ENCODE measurements around the gene PLK2. TPM values are rescaled to one million over a fixed set of nuclear protein-coding genes. Genes with fewer than 3 reads are reported as not detected.

PLK2 gene
- total RNA-seq, 1 experiment from 2014 or later: 372 TPM

GRCh38 chr5:58484505-58484904 lies 24.6 kb upstream of the PLK2 start:
- ChIA-PET CTCF (no interaction called here), POLR2A (ENCODE audit: unreplicated experiment) (no interaction called here)
- H3K4me2 ChIP-seq (ENCODE audit: low read length): no peak overlapping the region

GRCh38 chr5:58482536-58482935 lies 22.6 kb upstream of the PLK2 start:
- ChIA-PET CTCF (no interaction called here), POLR2A (ENCODE audit: unreplicated experiment) (no interaction called here)
- Histone ChIP-seq H3K9me2 (replicated peaks; ENCODE audit: low read length) (no peaks in the 10 kb centered on the region), H3K4me3 (ENCODE audit: low read length) (no peak overlapping the region), H3F3A (ENCODE audit: low read length, unreplicated experiment) (no peaks in the 10 kb centered on the region), H3K4me2 (ENCODE audit: low read length) (no peak overlapping the region), H3K27me3 (ENCODE audit: low read length) (peaks cover 24% of the 10 kb centered on the region; the same call in 1 of the 2 replicates), H3K9ac (ENCODE audit: low read length) (no peak overlapping the region), H3K79me2 (ENCODE audit: low read length) (no peaks in the 10 kb centered on the region), H3K4me1 (ENCODE audit: insufficient read depth, low read length) (no peaks in the 10 kb centered on the region), H2AFZ (ENCODE audit: low read length) (no peak overlapping the region), H3K9me3 (ENCODE audit: low read length) (no peaks in the 10 kb centered on the region), H4K20me1 (ENCODE audit: low read length) (no peaks in the 10 kb centered on the region), H3K36me3 (ENCODE audit: low read depth, low read length) (no peaks in the 10 kb centered on the region), H3K27ac (ENCODE audit: low read length) (no peak overlapping the region)
- no peak for DNase-seq
- intact Hi-C loops (cut with micrococcal nuclease): no loop called here
- ATAC-seq: no peak
- no peak for TF ChIP-seq EZH2 (IDR thresholded peaks at IDR 0.05; ENCODE audit: low read length, unreplicated experiment)
- no peak for TF ChIP-seq EZH2phosphoT487 (IDR thresholded peaks at IDR 0.05; ENCODE audit: borderline replicate concordance, low read length)
- TF ChIP-seq CTCF (conservative IDR thresholded peaks at IDR 0.05; ENCODE audit: low read depth, low read length): no peak
- BruUV-seq (replicated peaks): no TSS peak

More at GRCh38 chr5:58484505-58484904, 24.6 kb upstream of the PLK2 start:
- no peak overlapping the region for H3K4me3 ChIP-seq (ENCODE audit: low read length)
- H3K27ac ChIP-seq (ENCODE audit: low read length): no peak overlapping the region
- H3F3A ChIP-seq (ENCODE audit: low read length, unreplicated experiment): no peaks in the 10 kb centered on the region
- no peaks in the 10 kb centered on the region for H3K79me2 ChIP-seq (ENCODE audit: low read length)
- BruUV-seq (replicated peaks): no TSS peak
- TF ChIP-seq EZH2 (IDR thresholded peaks at IDR 0.05; ENCODE audit: low read length, unreplicated experiment) (no peak), EZH2phosphoT487 (IDR thresholded peaks at IDR 0.05; ENCODE audit: borderline replicate concordance, low read length) (no peak), CTCF (conservative IDR thresholded peaks at IDR 0.05; ENCODE audit: low read depth, low read length) (no peak)
- ATAC-seq: no peak
- H3K9ac ChIP-seq (ENCODE audit: low read length): no peak overlapping the region
- H3K36me3 ChIP-seq (ENCODE audit: low read depth, low read length): no peaks in the 10 kb centered on the region
- peaks cover 34% of the 10 kb centered on the region for H3K27me3 ChIP-seq (ENCODE audit: low read length)
- no peak for DNase-seq
- no peak overlapping the region for H2AFZ ChIP-seq (ENCODE audit: low read length)
- no peaks in the 10 kb centered on the region for H4K20me1 ChIP-seq (ENCODE audit: low read length)
- no peaks in the 10 kb centered on the region for H3K9me2 ChIP-seq (replicated peaks; ENCODE audit: low read length)
- intact Hi-C loops (cut with micrococcal nuclease): no loop called here
- no peaks in the 10 kb centered on the region for H3K4me1 ChIP-seq (ENCODE audit: insufficient read depth, low read length)
- H3K9me3 ChIP-seq (ENCODE audit: low read length): no peaks in the 10 kb centered on the region

- H3K4me3 ChIP-seq (ENCODE audit: low read length): no peak overlapping the region
- H3K4me1 ChIP-seq (ENCODE audit: insufficient read depth, low read length): no peaks in the 10 kb centered on the region
- intact Hi-C loops (cut with micrococcal nuclease): no loop called here
- H2AFZ ChIP-seq (ENCODE audit: low read length): no peak overlapping the region
- ChIA-PET POLR2A (ENCODE audit: unreplicated experiment) (no interaction called here), CTCF (no interaction called here)
- H3K9me3 ChIP-seq (ENCODE audit: low read length): no peaks in the 10 kb centered on the region
- no peak overlapping the region for H3K27ac ChIP-seq (ENCODE audit: low read length)
- H3K36me3 ChIP-seq (ENCODE audit: low read depth, low read length): no peaks in the 10 kb centered on the region
- H3K4me2 ChIP-seq (ENCODE audit: low read length): no peak overlapping the region
- no peaks in the 10 kb centered on the region for H3K79me2 ChIP-seq (ENCODE audit: low read length)
- H3K9me2 ChIP-seq (replicated peaks; ENCODE audit: low read length): no peaks in the 10 kb centered on the region
- DNase-seq: no peak
- no TSS peak for BruUV-seq (replicated peaks)
- H3K27me3 ChIP-seq (ENCODE audit: low read length): peaks cover 18% of the 10 kb centered on the region; the same call in 1 of the 2 replicates
- H3F3A ChIP-seq (ENCODE audit: low read length, unreplicated experiment): no peaks in the 10 kb centered on the region
- no peak for ATAC-seq
- TF ChIP-seq EZH2 (IDR thresholded peaks at IDR 0.05; ENCODE audit: low read length, unreplicated experiment) (no peak), EZH2phosphoT487 (IDR thresholded peaks at IDR 0.05; ENCODE audit: borderline replicate concordance, low read length) (no peak), CTCF (conservative IDR thresholded peaks at IDR 0.05; ENCODE audit: low read depth, low read length) (no peak)
- H4K20me1 ChIP-seq (ENCODE audit: low read length): no peaks in the 10 kb centered on the region
- no peak overlapping the region for H3K9ac ChIP-seq (ENCODE audit: low read length)
Measured at GRCh38 chr5:58481828-58482227, 21.9 kb upstream of the PLK2 start.
